ENCODE measurements around the gene NDFIP1. TPM values are rescaled to one million over a fixed set of nuclear protein-coding genes. Genes with fewer than 3 reads are reported as not detected.

NDFIP1 gene
- total and polyA plus RNA-seq, 5 experiments from 2014 or later, result 102 to 144 (median 125) TPM

DNA sequence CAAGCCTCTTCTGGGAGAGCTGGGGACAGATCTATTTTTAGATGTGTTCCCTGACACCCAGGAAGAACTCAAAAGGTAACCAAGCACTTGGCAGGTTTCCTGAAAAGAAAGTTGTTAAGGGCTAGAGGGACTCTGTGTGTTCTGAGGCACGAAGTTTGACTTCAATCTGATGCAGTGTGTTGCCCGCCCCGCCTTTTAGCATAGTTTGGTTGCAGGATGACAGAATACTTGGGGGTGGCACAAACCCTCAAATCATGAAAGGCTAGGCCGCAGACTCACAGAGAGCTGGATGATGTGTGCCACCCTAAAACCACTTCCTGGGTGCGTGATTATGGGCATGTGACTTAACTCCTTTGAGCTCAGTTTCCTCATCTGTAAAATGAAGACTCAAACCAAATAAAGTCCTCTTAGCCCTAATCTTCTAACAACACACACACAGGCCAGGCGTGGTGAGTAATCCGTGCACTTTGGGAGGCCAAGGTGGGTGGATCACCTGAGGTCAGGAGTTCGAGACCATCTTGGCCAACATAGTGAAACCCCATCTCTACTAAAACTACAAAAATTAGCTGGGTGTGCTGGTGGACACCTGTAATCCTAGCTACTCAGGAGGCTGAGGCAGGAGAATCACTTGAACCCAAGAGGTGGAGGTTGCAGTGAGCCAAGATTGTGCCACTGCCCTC is 12.8 kb upstream of the NDFIP1 start:
- peak; percentile 49 to 96 (median 88) for DNase-seq
- Mint-ChIP-seq H3K36me3 (peaks cover 0 to 1% (median 1%) of the 10 kb centered on the region in 3 donors), H3K27me3 (no peaks in the 10 kb centered on the region), H3K4me3 (peak overlapping the region; percentile 48 to 85 (median 64)), H3K9me3 (peaks cover 0 to 3% (median 0%) of the 10 kb centered on the region in 9 donors), H3K27ac (peak overlapping the region; percentile 82 to 99 (median 96)), H3K4me1 (peaks cover 21 to 69% (median 63%) of the 10 kb centered on the region in 4 donors)
- POLR2A ChIA-PET, result interaction anchor here (0.6 to 7.5 kb wide), 14 partner anchors 9 to 127 kb away, joined by 3 to 119 read pairs (median 6); partner anchors contain the start of genes GNPDA1, NDFIP1 and RNF14
- peak; percentile 85 to 92 for ATAC-seq

DNA sequence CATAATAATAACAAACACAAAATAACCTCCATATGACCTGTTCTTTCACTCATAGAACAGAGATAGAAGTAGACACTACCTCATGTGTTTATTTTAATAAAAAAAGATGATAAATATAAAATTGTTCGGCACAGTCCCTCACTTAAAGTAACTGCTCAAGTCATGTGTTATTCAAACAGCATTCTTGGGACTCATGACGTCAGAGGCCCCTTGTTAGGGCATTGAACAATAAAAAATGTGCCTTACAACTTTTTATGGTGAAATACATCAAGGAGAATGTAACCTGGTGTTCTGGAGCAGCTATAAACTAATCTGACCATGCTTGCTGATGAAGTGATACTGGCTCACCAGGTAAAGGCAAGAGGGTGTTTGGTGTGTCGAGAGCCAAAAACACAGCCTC is 12.2 kb upstream of the NDFIP1 start:
- H3K36me3 Mint-ChIP-seq, result peaks cover 0 to 7% (median 7%) of the 10 kb centered on the region in 3 donors
- H3K4me1 Mint-ChIP-seq, result peaks cover 25 to 71% (median 67%) of the 10 kb centered on the region in 4 donors
- peak overlapping the region in 3 of 10 donors; percentile 18 to 60 (median 26) for H3K4me3 Mint-ChIP-seq
- peaks cover 0 to 8% (median 4%) of the 10 kb centered on the region in 9 donors for H3K9me3 Mint-ChIP-seq
- H3K27ac Mint-ChIP-seq, result peak overlapping the region; percentile 53 to 99 (median 96)
- no peaks in the 10 kb centered on the region for H3K27me3 Mint-ChIP-seq
- ATAC-seq, result peak; percentile 22 to 23
- peak in 8 of 10 donors; percentile 38 to 75 (median 60) for DNase-seq
- POLR2A ChIA-PET, result interaction anchor here (0.7 to 7.5 kb wide), 10 partner anchors 8 to 128 kb away, joined by 3 to 119 read pairs (median 6); partner anchors contain the start of genes GNPDA1, NDFIP1 and RNF14

DNA sequence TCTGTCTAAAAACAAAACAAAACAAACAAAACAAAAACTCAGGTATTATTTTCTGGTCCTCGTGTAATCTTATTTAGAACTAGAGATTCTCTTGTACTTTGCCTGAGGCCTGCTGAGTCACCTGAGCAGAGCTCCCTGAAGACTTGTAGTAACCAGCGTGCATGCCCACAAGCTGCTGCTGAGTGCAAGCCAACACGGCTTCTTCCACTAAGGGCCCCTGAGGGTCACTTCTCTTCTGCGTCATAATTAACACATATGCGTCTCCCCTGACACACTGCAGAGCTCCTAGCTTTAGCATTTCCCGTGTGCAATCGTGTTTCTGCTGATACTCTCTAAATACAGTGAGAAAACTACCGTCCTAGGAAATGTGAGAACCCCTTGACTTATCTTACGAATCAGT is 10.9 kb upstream of the NDFIP1 start:
- peak in 7 of 10 donors; percentile 31 to 69 (median 57) for DNase-seq
- peak overlapping the region in 8 of 10 donors; percentile 12 to 81 (median 51) for H3K4me3 Mint-ChIP-seq
- H3K27me3 Mint-ChIP-seq, result no peaks in the 10 kb centered on the region
- peaks cover 0 to 10% (median 4%) of the 10 kb centered on the region in 9 donors for H3K9me3 Mint-ChIP-seq
- peak overlapping the region; percentile 66 to 99 (median 96) for H3K27ac Mint-ChIP-seq
- POLR2A ChIA-PET, result interaction anchor here (0.8 to 7.5 kb wide), 3 partner anchors 11 to 415 kb away, joined by 7 to 119 read pairs (median 17); partner anchors contain the start of gene NDFIP1
- ATAC-seq, result peak; percentile 20 to 36
- peaks cover 24 to 70% (median 67%) of the 10 kb centered on the region in 4 donors for H3K4me1 Mint-ChIP-seq
- peaks cover 0 to 7% (median 7%) of the 10 kb centered on the region in 3 donors for H3K36me3 Mint-ChIP-seq

DNA sequence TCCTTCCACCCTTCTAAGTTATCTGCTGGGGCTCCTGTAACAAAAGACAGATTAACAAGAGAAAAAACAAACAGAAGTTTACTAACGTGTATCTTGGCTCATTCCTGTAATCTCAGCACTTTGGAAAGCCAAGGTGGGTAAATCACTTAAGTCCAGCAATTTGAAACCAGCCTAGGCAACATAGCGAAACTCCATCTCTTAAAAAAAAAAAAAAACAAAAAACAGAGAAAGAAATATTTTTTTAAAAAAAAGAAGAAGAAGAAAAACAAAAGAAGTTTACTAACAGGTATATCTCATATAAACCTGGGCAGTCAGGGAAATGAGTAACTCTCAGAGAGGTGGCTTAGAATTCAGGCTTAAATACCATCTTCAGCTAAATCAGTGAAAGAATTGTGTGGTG is 10.3 kb upstream of the NDFIP1 start:
- POLR2A ChIA-PET, result interaction anchor here (0.7 to 7.5 kb wide), 4 partner anchors 11 to 450 kb away, joined by 3 to 119 read pairs (median 12); partner anchors contain the start of gene NDFIP1
- Mint-ChIP-seq H3K4me3 (peak overlapping the region in 8 of 10 donors; percentile 12 to 81 (median 51)), H3K27me3 (no peaks in the 10 kb centered on the region), H3K36me3 (peaks cover 0 to 7% (median 7%) of the 10 kb centered on the region in 3 donors), H3K27ac (peak overlapping the region; percentile 66 to 99 (median 96)), H3K4me1 (peaks cover 26 to 75% (median 69%) of the 10 kb centered on the region in 4 donors), H3K9me3 (peaks cover 0 to 10% (median 4%) of the 10 kb centered on the region in 9 donors)
- DNase-seq, result peak in 1 of 10 donors; percentile 26
- no peak for ATAC-seq

DNA sequence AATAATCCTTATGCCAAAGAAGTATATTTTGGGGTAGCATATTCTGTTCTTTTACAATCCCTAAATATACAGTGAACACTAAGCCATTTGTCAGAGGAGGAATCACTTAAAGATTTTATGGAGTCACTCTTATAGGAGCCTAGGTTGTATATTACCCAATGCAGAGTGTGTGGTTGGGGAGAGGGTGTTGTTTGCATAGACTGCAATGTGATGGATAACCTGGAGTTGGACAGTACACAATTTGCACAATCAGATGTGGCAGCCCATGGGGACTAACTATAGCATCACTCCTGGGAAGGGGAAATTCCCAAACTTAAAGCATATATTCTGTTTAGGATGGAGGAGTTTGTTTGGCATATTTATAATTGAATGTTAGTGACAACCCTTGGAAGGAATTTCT is 9.6 kb upstream of the NDFIP1 start:
- POLR2A ChIA-PET, result interaction anchor here (0.7 to 7.5 kb wide), 2 partner anchors 10 to 449 kb away, joined by 3 to 119 read pairs; partner anchors contain the start of gene NDFIP1
- peaks cover 0 to 10% (median 4%) of the 10 kb centered on the region in 9 donors for H3K9me3 Mint-ChIP-seq
- no peaks in the 10 kb centered on the region for H3K27me3 Mint-ChIP-seq
- H3K36me3 Mint-ChIP-seq, result peaks cover 0 to 7% (median 7%) of the 10 kb centered on the region in 3 donors
- DNase-seq, result no peak
- peak overlapping the region; percentile 64 to 99 (median 94) for H3K27ac Mint-ChIP-seq
- H3K4me3 Mint-ChIP-seq, result no peak overlapping the region
- no peak for ATAC-seq
- H3K4me1 Mint-ChIP-seq, result peaks cover 26 to 75% (median 68%) of the 10 kb centered on the region in 4 donors

DNA sequence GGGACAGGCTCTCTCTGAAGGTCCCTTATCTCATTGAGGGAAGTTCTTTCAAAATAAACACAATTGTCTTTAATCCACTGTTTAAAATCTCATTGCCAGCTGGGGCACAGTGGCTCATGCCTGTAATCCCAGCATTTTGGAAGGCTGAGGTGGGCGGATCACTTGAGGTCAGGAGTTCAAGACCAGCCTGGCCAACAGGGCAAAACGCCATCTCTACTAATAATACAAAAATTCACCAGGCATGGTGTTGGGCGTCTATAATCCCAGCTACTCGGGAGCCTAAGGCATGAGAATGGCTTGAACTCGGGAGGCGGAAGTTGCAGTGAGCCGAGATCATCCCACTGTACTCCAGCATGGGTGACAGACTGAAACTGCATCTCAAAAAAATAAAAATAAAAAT is 8.3 kb upstream of the NDFIP1 start:
- DNase-seq (no peak), ATAC-seq (no peak)
- Mint-ChIP-seq H3K4me3 (no peak overlapping the region), H3K9me3 (peaks cover 0 to 10% (median 4%) of the 10 kb centered on the region in 9 donors), H3K27me3 (no peaks in the 10 kb centered on the region), H3K36me3 (peaks cover 0 to 7% (median 7%) of the 10 kb centered on the region in 3 donors), H3K27ac (peak overlapping the region in 7 of 10 donors; percentile 44 to 97 (median 58)), H3K4me1 (peaks cover 25 to 78% (median 65%) of the 10 kb centered on the region in 4 donors)
- POLR2A ChIA-PET, result interaction anchor here (0.7 to 1.4 kb wide), 3 partner anchors 8 to 93 kb away, joined by 3 to 4 read pairs (median 3); no protein-coding TSS in a partner anchor

DNA sequence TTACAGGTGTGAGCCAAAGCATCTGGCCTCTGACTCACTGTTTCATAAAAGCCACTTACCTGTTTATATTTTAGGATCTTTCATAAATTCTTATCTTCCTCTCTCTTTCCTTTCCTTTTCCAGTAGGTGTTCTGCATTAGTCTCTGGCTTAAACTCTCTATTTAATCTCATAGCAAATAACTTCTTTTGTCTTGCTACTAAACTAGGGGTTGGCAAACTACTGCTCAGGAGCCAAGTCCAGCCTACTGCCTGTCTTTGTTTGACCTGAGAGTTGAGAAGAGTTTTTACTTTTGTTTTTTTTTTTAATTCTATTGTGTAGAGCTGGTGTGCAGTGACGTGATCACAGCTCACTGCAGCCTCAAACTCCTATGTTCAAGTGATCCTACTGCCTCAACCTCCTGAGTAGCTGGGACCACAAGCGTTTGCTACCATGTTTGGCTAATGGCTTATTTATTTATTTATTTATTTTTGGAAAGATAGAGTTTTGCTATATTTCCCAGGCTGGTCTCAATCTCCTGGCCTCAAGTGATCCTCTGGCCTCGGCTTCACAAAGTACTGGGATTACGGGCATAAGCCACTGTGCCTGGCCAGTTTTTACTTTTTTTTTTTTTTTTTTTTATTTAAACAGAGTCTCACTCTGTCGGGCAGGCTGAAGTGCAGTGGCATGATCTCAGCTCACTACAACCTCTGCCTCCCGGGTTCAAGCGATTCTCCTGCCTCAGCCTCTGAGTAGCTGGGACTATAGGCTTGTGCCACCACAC is 5.4 kb upstream of the NDFIP1 start:
- Mint-ChIP-seq H3K9me3 (peaks cover 0 to 10% (median 2%) of the 10 kb centered on the region in 9 donors), H3K4me1 (peaks cover 31 to 80% (median 68%) of the 10 kb centered on the region in 4 donors), H3K27me3 (no peaks in the 10 kb centered on the region), H3K4me3 (peak overlapping the region in 7 of 10 donors; percentile 14 to 65 (median 32)), H3K27ac (peak overlapping the region; percentile 74 to 100 (median 94)), H3K36me3 (peaks cover 0 to 7% (median 7%) of the 10 kb centered on the region in 3 donors)
- POLR2A ChIA-PET, result interaction anchor here (0.6 to 3.1 kb wide), 6 partner anchors 8 to 501 kb away, joined by 3 to 29 read pairs (median 4); no protein-coding TSS in a partner anchor
- ATAC-seq (no peak), DNase-seq (no peak)

DNA sequence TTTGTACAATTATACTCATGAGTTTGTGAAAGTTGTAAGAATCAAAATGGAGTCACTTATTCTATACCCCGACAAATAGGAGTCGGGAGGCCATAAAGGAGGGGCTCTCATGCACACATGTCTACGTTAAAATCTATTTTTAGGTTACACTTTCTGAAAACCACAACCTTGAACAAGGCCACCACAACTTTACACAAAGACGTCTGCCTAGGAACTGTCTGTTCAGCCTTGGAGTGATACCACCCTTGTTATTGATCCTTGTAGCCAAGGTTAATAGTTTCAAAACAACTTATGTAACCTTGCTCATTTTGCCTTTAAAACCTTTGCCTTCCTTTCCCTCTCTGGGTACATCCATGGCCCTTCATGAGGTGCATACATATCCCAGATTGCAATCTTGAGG is 4.1 kb upstream of the NDFIP1 start:
- DNase-seq, result peak in 9 of 10 donors; percentile 10 to 93 (median 79)
- peak; percentile 50 to 67 for ATAC-seq
- H3K9me3 Mint-ChIP-seq, result peaks cover 0 to 10% (median 2%) of the 10 kb centered on the region in 9 donors
- H3K4me1 Mint-ChIP-seq, result peaks cover 32 to 74% (median 62%) of the 10 kb centered on the region in 4 donors
- peak overlapping the region; percentile 45 to 87 (median 68) for H3K4me3 Mint-ChIP-seq
- H3K36me3 Mint-ChIP-seq, result peaks cover 4 to 12% (median 7%) of the 10 kb centered on the region in 3 donors
- POLR2A ChIA-PET, result interaction anchor here (0.7 to 3.1 kb wide), 6 partner anchors 9 to 333 kb away, joined by 4 to 29 read pairs (median 4); partner anchors contain the start of gene RNF14
- H3K27me3 Mint-ChIP-seq, result no peaks in the 10 kb centered on the region
- H3K27ac Mint-ChIP-seq, result peak overlapping the region; percentile 92 to 100 (median 100)

DNA sequence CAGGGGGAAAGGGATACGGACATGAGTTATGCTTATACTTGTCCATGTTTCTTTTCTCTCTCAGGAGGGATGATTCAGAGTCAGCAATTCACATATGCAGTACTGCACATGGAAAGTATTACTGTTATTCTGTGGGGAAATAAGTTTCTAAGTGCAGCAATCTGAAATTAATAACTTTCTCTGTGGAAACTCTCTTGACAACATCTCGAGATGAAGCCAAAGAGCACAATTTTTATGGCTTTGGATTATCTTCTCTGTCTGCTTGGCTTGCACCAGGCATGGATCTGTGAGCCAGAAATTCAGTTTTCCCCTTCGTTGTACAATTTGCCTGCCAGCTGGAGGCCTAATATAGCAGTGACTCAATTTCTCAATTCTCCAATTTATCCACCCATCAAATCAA is 2.5 kb upstream of the NDFIP1 start:
- peaks cover 27 to 74% (median 65%) of the 10 kb centered on the region in 4 donors for H3K4me1 Mint-ChIP-seq
- H3K36me3 Mint-ChIP-seq, result peaks cover 6 to 16% (median 16%) of the 10 kb centered on the region in 3 donors
- ATAC-seq (no peak), DNase-seq (no peak)
- peak overlapping the region; percentile 92 to 100 (median 100) for H3K27ac Mint-ChIP-seq
- H3K27me3 Mint-ChIP-seq, result no peaks in the 10 kb centered on the region
- POLR2A ChIA-PET, result interaction anchor here (1.3 to 3.1 kb wide), 4 partner anchors 11 to 137 kb away, joined by 5 to 29 read pairs (median 7); partner anchors contain the start of gene RNF14
- peaks cover 0 to 5% (median 0%) of the 10 kb centered on the region in 9 donors for H3K9me3 Mint-ChIP-seq
- H3K4me3 Mint-ChIP-seq, result peak overlapping the region in 5 of 10 donors; percentile 9 to 76 (median 22)

DNA sequence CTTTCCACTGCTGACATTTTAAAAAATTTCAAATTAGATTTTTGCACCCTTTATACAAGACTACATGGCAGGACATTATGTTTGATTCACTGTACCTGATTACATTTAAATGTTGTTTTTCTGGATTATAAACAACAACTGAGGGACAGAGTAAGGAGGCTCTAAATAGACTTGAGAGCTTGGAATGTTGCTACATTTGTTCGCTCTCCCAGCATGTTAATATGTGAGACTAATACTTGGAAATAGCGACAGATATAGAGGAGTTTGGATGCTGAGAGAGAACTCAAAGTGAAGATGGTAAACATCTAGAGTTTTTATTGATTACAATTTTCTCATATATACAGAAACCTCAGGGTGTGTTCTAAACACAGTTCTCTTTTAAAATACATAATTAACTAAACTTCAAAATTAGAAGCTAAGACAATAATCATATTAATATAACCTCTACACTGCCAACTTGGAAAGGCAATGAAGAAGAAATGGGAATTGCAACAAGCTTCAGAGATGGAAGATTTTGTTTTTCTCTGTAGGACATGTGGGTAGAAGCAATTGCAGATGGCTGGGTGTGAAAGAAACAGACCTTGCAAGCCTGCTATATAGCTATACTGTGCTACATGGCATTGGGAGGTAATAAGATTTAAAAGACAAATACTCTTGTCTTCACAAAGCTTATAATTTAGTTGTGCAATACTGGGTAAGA is 1.4 kb upstream of the NDFIP1 start:
- no peak for DNase-seq
- peaks cover 0 to 2% (median 0%) of the 10 kb centered on the region in 9 donors for H3K9me3 Mint-ChIP-seq
- peak overlapping the region; percentile 92 to 100 (median 100) for H3K27ac Mint-ChIP-seq
- peak overlapping the region in 9 of 10 donors; percentile 80 to 96 (median 89) for H3K4me3 Mint-ChIP-seq
- POLR2A ChIA-PET, result interaction anchor here (0.6 to 4.6 kb wide), 11 partner anchors 11 to 425 kb away, joined by 3 to 119 read pairs (median 7); partner anchors contain the start of genes GNPDA1 and RNF14
- no peak for ATAC-seq
- H3K36me3 Mint-ChIP-seq, result peaks cover 7 to 23% (median 12%) of the 10 kb centered on the region in 3 donors
- no peaks in the 10 kb centered on the region for H3K27me3 Mint-ChIP-seq
- peaks cover 25 to 74% (median 71%) of the 10 kb centered on the region in 4 donors for H3K4me1 Mint-ChIP-seq
